NCI-H2171 (cell line): ENCODE measurements around the gene PGPEP1.
A peak's percentile ranks its signal among the peaks of the same experiment; 100 is the strongest.
"Not testable (repeated sequence)": the region's sequence is repeated elsewhere in the genome, so short reads cannot be mapped to it uniquely, and the experiment has no call there.

ENCODE experiments used
- DNase-seq: peaks from one replicate; lab custom pipeline; 2025; lab: John Stamatoyannopoulos, UW

The PGPEP1 gene

GRCh38 chr19:18390065-18390907, 49.9 kb downstream of the PGPEP1 start:
- peak; percentile 77 for DNase-seq

DNA sequence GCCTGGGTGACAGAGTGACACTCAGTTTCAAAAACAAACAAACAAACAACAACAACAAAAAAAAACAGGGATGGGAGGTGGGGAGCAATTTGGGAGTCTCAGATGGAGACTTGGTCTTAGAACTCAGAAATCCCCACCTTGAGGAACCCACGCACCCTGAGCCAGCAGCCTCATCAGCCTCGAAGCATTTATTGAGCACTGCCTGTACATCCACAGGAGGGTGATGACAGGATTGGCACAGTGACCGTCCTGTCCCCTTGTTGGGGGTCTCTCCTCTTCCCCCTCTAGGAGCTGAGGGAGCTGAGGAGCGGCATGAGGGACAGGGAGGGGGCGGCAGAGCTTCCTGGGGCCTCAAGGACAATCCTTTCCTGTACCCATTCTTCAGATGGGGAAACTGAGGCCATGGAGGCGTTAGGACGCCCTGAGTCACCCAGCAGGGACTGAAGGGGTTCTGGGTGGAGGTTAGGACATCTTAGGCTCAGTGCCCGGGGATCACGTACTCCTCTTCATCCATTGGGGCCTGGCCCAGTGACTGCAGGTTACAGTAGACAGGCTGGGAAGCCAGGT, 51.2 kb downstream of the PGPEP1 start:
- DNase-seq, result no peak

- DNase-seq, result no peak
These were observed 52.0 kb downstream of the PGPEP1 start for GRCh38 chr19:18392417-18392816.

DNA sequence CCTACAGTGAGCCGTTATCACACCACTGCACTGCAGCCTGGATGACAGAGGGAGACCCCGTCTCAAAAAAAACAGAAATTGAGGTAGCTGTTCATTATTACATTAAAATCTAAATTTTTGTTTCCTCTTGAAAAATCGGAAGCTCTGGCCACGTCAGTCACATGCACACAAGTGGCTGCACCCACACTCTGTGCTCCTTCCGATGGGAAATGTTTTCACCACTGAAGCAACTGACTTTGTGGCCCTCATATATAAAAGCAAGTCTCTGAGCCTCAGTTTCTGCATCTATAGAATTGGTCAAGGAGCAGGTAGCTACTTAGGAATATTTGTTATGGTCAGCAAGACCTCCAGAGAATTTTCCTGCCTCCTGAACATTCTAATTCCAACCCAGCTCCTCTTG, 52.5 kb downstream of the PGPEP1 start:
- DNase-seq, result no peak

- no peak for DNase-seq
These were observed 53.4 kb downstream of the PGPEP1 start for GRCh38 chr19:18393836-18394235.

DNA sequence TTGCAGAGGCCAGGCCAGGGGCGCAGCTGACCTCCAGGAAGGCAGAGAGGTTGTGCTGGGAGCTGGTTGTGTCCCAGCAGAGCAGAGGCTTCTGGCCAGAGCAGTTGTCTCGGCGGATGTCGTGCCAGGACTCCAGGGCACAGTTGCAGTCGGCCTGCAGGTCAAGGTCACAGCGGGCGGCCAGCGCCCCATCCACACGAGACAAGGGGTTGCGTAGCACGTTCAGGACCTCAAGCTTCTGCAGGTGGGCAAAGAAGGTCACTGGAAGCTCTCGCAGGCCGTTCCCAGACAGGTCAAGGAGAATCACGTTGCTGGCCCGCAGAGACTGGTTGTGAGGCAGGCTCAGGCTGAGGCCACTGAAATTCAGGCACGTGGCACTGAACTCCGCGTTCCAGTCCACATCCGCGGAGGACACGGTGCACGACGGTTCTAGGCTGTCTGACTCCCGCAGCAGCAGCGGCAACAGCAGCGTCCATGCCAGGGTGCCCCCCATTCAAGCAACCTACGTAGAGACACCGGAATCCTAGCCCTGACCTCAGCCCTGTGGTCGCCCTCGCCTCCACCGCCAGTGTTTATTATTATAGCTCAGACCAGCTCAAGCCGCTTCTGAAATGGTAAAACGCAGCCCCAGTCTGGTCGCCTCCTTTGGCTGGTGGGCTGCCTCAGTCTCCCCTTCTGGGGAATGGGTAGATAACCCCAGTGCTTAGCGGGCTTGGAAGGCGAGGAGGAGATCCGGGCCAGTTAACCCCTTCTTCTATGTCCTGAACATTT, 56.3 kb downstream of the PGPEP1 start:
- no peak for DNase-seq

DNA sequence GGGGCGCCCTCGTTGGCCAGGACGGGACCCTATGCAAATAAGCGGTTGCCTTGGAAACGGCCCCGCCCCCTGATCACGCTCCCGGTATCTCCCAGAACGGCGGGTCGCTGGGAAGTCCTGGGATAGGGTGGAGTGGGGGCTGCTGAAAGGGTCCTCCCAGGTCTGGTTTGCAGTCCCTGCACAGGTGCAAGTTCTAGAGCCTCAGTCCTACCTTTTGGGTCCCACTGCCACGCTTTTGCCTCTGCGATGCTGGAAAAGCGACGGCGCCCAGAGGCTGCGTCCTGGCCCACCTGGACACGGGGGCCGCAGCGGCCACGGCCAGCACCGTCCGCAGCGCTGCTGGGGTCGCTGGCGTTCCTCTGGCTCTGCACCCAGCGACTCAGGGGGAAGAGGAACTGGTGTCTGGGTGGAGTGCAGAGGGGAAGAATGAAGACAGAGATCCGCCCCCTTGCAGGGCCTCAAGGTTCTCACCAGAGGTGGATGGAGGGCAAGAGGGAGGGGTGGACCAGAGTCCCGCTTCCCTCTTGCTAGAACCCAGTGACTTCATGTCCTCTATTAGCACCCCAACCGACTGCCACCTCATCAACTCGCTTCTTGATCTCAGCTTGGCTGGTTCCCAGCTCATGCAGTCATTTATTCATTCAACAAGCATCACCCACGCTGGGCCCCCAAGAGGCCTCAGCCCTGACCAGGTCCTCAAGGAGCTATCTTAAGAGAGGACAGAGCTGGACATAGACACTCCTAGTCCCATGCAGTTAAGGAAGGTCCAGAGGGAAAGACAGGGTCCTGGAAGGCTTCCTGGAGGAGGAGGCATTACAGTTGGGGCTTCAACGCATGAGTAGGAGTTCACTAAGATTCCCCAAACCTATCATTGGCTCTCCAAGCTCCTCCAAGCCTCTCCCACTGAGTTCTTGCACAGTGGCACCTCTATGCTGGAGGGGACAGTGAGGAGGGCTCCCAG, 57.1 kb downstream of the PGPEP1 start, which contains the start of gene LRRC25:
LRRC25 (minus strand) TSS at position 381 of the 961 bp plus-strand sequence. CDS start 659 bp downstream, outside the sequence.
- DNase-seq, result no peak

GRCh38 chr19:18399008-18399407, 58.6 kb downstream of the PGPEP1 start:
- DNase-seq, result no peak

DNA sequence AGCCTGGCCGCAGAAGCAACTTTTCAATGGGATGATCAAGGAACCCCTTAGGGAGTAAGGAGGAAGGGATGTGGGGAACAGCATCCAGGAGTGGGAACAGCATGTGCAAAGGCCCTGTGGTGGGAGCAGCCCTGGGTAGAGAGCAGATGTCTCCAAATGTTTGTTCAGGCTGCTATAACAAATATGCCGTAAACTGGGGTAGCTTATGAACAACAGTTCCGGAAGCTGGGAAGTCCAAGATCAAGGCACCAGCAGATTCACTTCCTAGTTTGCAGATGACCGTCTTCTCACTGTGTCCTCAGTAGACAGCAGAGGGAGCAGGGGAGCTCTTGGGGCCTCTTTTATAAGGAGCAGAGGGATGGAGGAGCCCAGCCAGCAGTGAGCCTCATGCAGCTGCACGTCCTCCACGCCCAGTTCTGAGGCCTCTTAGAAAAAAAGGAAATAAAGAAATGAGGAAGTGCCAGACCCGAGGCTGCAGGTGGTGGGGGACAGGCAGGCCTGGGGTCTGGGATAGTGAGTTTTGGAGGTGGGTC, 61.2 kb downstream of the PGPEP1 start:
- no peak for DNase-seq

GRCh38 chr19:18402455-18403248, 62.3 kb downstream of the PGPEP1 start:
- DNase-seq, result not testable (repeated sequence)

DNA sequence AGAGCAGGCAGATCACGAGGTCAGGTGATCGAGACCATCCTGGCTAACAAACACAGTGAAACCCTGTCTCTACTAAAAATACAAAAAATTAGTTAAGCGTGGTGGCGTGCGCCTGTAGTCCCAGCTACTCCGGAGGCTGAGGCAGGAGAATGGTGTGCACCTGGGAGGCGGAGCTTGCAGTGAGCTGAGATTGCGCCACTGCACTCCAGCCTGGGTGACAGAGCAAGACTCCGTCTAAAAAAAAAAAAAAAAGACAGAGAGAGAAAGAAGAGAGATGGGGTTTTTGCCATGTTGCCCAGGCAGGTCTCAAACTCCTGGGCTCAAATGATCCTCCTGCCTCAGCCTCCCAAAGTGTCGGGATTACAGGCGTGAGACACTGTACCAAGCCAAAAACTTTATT, 65.4 kb downstream of the PGPEP1 start:
- DNase-seq, result not testable (repeated sequence)

- DNase-seq, result no peak
These were observed 66.4 kb downstream of the PGPEP1 start for GRCh38 chr19:18406749-18407148.

DNA sequence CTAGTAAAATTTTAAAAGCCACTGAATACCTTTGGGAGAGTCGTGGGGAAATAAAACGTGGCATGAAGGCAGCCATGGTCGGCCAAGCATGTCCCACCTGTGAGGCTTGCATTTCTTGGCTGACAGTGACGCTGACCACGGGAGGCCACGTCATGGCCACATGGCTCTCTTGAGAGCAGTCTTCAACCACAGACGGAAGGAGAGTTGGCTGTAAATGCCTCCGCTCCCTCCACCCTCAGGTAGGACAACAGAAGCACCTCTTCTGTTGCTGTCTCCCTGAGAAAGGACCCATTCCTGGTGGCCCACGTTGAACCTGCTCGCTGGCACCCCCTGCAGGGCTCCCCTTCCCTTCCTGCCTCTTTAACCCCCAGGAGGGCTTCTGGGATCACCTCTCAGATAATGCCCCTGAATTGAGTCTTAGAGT, 67.7 kb downstream of the PGPEP1 start:
- no peak for DNase-seq

DNA sequence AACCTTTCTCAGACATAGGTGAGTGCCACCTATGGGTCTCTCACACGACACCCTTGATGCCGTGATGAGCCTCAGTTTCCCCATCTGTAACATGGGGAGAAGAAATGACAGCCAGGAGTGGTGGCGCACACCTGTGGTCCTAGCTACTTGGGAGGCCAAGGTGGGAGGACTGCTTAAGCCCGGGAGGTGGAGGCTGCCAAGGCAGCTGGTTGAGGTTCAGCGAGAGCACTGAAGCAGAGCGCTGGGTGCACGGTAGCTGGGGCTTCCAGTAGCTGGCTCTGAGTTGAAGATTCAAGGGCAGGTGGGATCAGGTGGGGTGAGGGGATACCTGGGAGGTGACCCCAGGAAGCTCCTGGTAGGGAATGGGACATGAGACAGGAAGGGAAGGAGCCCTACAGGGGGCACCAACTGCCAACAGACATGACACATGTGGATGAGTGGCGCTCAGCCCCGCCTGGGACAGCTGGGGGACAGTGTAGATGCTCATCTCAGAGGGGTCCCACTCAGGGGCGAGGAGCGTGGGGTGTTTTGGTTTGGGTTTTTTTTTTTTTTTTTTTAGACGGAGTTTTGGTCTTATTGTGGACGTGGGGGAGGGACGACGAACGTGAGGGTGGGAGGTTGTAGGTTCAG, 72.3 kb downstream of the PGPEP1 start:
- DNase-seq, result no peak

- no peak for DNase-seq
These were observed 74.2 kb downstream of the PGPEP1 start for GRCh38 chr19:18414504-18415177.

DNA sequence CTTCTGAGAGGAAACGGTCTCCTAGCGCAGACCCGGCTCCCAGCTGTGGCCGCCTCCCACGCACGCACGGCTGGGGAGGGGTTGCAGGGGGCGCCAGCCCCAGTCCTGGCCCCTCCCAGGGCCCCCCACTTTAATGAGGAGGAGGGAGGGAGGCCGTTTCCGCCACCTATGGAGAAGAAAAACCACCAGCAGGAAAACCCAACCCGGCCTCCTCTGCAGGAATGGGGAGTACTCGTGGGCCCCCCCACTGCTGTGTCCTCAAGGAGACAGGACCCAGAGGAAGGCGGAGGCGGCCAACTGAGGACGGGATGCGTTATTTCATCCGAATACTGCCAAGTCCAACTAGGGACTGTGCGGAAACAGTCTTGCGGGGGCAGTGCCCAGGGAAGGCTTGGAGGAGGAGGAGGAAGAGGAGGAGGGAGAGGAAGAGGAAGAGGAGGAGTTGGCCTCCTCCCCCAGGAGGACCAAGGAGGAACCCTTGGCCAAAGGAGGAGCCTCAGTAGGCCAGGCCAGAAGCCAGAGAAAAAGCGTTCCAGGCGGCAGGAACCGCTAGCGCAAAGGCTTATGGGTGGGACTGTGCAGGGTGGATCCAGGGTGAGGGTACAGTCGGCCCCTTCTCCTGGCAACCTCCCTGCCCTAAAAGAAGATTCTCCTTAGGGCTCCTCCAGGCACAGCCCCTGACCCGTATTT, 74.9 kb downstream of the PGPEP1 start:
- no peak for DNase-seq

- peak; percentile 89 for DNase-seq
These were observed 76.4 kb downstream of the PGPEP1 start for GRCh38 chr19:18416778-18417249.

GRCh38 chr19:18417250-18418028, 77.0 kb downstream of the PGPEP1 start:
- peak; percentile 54 for DNase-seq
